H7 (cell line): Measurements from ENCODE around the gene RPS15. TPM values are rescaled to one million over a fixed set of nuclear protein-coding genes. Genes with fewer than 3 reads are reported as not detected.
A peak's percentile ranks its signal among the peaks of the same experiment; 100 is the strongest.

Experiments used
- DNase-seq: peaks from one replicate; pipeline ENCODE4 v3.0.0; 2012
- H3K27me3 ChIP-seq: 2 replicates; pipeline ENCODE4 v1.6.0; 2011; ENCODE audit warnings: mild to moderate bottlenecking, low read length; ENCODE audit not compliant: control insufficient read depth, insufficient read depth
- H3K36me3 ChIP-seq: replicated peaks from 2 replicates; pipeline ENCODE4 v1.5.1; 2011; ENCODE audit warnings: low read length; ENCODE audit not compliant: control insufficient read depth, insufficient read depth
- H3K4me3 ChIP-seq: 2 replicates; pipeline ENCODE4 v1.5.1; 2011; ENCODE audit warnings: low read depth, mild to moderate bottlenecking, control low read depth, low read length, moderate library complexity; ENCODE audit not compliant: insufficient read depth
- total RNA-seq: library from RNA; depleted of rRNA; stranded (reverse); fragments of >200 nt; shearing (Covaris generic); gene quantifications from 2 replicates; pipeline ENCODE4 v1.2.3, GENCODE V29; 2014

RPS15 gene
- total RNA-seq, 1 experiment from 2014 or later = 1,693 TPM

DNA sequence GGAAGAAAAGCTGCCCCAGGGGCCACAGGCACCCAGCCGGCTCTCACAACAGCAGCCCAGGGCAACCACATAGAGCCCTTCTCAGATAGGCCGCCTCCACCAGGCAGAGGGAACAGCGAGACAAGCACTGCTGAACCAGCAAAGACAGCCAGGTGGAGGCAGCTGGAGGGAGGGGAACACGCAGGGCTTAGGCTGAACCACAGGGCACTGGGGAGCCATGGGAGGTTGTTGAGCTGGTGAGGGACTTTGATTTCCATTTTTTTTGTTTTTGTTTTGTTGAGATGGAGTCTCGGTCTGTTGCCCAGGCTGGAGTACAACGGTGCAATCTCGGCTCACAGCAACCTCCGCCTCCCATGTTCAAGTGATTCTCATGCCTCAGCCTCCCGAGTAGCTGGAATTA lies 40.4 kb upstream of the RPS15 start:
- Histone ChIP-seq H3K36me3 (no peaks in the 10 kb centered on the region), H3K4me3 (no peak overlapping the region), H3K27me3 (peaks cover 4% of the 10 kb centered on the region; the same call in 1 of the 2 replicates)
- no peak for DNase-seq

DNA sequence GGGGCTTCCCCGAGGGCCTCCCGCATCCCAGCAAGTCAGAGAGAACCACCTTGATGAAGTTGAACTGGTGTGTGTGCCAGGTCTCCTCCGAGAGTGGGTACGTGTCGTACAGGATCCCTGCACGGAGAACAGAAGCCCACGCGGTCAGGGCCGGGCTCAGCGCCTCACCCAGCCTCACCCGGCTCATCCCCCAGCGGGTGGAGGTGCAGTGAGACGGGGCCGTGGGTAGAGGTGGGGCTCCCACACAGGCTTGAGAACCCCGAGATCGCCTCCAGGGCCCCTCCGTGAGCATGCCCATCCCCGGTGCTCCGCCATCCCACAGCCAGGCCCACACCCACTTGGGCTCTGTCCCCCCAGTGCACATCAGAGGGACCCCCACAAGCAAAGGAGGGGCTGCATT lies 39.1 kb upstream of the RPS15 start:
- H3K27me3 ChIP-seq = peaks cover 4% of the 10 kb centered on the region; the same call in 1 of the 2 replicates

DNA sequence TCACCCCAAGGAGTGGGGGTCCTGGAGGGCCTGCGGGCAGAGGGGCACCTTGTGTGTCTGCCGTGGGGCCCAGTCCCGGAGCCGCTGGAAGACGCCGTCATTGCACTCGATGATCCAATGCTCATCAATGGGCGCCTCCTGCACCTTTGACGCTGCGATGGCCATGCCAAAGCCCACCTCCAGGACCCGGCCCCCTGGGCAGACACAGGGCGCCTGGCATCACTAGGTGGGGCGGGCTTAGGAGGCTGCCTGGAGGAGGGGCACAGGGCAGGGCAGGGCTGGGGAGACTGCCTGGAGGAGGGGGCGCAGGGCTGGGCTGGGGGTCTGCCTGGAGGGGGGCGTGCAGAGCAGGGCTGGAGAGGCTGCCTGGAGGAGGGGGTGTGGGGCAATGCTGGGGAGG lies 38.5 kb upstream of the RPS15 start:
- H3K36me3 ChIP-seq = no peaks in the 10 kb centered on the region
- peaks cover 4% of the 10 kb centered on the region; the same call in 1 of the 2 replicates for H3K27me3 ChIP-seq
- H3K4me3 ChIP-seq = no peak overlapping the region
- DNase-seq = no peak

More for the DNA sequence above, 39.1 kb upstream of the RPS15 start:
- no peak for DNase-seq
- Histone ChIP-seq H3K4me3 (no peak overlapping the region), H3K36me3 (no peaks in the 10 kb centered on the region)

DNA sequence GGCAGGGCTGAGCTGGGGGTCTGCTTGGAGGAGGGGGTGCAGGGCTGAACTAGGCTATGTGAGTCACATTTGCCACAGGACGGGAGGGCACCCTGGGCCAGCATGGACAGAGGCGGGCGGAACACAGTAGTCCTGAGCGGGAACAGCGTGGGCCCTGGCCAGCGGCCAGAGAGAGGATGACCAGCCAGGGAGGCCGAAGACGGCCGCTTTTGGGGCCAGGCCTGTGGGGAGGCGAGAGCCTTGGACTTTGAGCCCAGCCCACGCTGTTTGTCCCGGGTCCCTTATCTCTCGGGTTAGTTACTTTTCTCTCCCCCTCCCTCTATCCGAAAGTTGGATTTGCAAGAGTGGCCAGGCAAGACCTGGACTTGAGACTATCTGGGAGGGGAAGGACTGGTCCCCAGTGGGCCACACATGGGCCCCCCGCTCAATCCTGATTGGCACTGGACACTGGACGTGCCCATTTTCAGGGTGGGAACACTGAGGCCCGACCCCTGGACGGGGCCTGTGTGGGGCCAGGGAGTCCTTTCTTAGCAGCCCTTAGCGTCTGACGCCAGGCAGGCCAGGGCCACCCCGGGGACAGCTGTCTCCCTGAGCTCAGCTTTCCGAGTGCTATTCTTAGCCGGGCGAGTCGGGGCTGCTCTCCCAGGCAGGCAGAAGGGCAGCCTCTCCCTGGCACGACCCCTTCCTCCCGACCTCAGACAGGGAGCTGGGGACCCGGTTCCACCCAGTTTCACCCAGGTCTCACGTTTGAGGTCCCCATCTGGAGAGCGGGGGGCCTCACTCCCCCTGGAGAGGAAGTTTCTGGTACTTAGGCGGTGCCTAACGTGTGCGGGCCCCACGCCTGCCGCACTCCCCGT lies 37.7 kb upstream of the RPS15 start:
- no peaks in the 10 kb centered on the region for H3K36me3 ChIP-seq
- peak; percentile 86 for DNase-seq
- peaks cover 4% of the 10 kb centered on the region; the same call in 1 of the 2 replicates for H3K27me3 ChIP-seq
- peak overlapping the region; percentile 82 for H3K4me3 ChIP-seq

DNA sequence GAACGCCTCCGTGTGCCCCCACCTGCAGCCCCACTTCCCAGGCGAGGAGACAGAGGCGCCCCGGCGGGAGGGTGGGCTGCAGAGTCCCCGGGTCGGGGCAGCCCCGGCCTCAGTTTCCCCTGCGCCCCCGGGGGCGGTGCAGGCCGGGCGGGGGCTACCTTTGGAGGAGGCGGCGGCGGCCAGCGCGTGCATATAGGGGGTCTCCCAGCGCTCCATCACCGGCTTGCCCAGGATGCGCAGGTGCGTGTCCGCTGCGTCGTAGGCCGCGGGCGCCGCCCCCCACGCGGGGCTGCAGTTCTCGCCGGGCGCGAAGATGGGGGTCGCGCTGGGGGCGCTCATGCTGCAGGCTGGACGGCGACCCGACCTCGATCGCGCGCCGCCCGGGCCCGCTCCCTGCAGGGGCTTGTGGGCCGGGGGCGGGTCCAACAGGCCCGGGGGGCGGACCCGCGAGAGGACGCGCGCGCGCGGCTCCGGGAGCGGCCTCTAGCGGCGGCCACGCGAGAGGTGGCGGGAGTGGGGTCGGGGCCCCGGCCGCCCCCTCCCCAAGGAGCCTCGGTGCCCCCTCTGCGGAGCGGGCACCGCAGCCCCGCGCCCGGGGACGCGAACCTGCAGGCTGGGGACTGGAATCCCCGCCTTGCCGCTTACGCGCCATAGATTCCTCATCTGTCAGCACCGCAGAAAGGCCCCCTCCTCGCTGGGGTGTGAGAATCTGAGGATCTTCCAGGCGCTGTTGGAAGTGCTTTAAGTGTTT lies 36.9 kb upstream of the RPS15 start, which contains the start of gene GAMT:
Gene GAMT, minus strand, starts transcription at position 405 of the 751 bp plus-strand sequence. Its CDS starts 66 bp downstream, at position 339.
- H3K36me3 ChIP-seq = no peaks in the 10 kb centered on the region
- peak within 1 kb of the TSS; percentile 82 for H3K4me3 ChIP-seq
- H3K27me3 ChIP-seq = peaks cover 4% of the 10 kb centered on the region; the same call in 1 of the 2 replicates
- DNase-seq = peak; percentile 96

DNA sequence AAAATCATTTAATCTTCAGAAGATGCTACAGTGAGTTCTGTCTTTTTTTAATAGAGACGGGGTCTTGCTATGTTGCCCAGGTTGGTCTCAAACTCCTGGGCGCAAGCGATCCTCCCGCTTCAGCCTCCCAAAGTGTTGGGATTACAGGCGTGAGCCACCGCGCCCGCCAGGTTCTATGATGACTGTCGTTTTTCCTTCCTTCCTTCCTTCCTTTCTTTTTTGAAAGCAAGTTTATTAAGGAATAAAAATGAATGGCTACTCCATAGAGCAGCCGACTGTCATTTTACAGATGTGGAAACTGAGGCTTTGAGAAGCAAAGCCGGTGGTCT lies 36.3 kb upstream of the RPS15 start:
- no peak for DNase-seq
- peak overlapping the region; percentile 82 for H3K4me3 ChIP-seq
- H3K36me3 ChIP-seq = no peaks in the 10 kb centered on the region
- peaks cover 4% of the 10 kb centered on the region; the same call in 1 of the 2 replicates for H3K27me3 ChIP-seq

DNA sequence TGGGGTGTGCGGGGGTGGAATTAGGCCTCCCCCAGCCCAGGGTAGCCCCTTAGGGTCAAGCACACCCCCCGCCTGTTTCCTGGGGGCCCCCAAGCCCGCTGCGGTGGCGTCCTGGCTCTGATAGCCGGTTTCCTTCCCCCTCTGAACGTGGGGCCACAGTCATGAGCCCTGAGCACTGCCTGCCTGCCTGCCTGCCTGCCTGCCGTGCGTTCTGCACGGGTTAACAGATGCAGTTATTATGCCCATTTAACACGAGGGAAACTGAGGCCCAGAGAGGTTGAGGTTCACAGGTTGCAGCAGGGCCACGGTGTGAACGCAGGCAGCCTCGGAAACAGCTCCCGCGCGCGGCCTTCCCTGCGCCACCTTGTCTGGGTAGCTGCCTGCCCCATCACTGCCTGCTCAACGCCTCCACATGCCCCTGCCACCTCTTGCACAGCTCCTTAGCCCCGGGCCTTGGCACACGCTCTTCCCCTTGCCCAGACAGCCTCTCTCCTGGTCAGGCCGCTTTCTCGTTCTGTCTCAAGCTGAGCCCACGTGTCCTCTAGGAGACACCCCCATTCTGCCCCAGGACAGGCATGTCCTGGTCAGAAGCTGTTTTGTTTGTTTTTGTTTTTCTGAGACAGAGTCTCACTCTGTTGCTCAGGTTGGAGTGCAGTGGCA lies 35.7 kb upstream of the RPS15 start:
- peaks cover 4% of the 10 kb centered on the region; the same call in 1 of the 2 replicates for H3K27me3 ChIP-seq
- no peaks in the 10 kb centered on the region for H3K36me3 ChIP-seq
- no peak for DNase-seq
- no peak overlapping the region for H3K4me3 ChIP-seq

DNA sequence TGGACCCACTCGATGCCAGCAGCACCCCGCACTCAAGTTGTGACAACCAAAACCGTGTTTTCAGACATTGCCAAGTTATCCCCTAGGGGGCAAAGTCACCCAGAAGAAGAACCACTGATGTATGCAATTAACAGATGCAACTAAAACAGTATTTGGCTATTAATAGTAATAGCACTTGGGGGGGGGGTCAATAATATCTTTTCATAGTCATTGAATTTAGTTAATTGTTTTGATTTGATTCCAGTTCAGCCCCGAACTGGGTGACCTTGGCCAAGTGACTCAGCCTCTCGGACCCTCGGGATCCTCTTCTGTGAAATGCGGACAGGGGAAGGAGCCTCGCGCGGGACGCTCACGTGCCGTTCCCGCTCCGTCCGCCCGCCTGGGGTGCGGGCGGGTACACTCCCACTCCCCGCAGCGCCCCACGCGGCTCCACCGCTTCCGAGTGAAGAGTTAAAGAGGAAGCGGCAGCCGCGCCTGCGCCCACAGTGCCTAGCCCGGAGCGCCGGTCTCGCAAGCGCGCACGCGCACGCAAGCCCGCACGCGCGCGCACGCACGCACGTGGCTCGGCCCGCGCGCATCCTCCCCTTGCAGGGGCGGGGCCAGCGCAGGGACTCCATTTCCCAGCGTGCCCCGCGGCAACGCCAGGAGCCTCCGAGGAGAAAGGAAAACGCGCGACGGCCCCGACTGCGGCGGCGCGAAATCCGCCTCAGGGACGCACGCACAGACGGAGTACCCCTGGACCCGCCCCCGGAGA lies 31.2 kb upstream of the RPS15 start:
- Histone ChIP-seq H3K36me3 (peaks cover 2% of the 10 kb centered on the region), H3K4me3 (peak overlapping the region; percentile 76), H3K27me3 (no peaks in the 10 kb centered on the region)
- DNase-seq = peak; percentile 100

DNA sequence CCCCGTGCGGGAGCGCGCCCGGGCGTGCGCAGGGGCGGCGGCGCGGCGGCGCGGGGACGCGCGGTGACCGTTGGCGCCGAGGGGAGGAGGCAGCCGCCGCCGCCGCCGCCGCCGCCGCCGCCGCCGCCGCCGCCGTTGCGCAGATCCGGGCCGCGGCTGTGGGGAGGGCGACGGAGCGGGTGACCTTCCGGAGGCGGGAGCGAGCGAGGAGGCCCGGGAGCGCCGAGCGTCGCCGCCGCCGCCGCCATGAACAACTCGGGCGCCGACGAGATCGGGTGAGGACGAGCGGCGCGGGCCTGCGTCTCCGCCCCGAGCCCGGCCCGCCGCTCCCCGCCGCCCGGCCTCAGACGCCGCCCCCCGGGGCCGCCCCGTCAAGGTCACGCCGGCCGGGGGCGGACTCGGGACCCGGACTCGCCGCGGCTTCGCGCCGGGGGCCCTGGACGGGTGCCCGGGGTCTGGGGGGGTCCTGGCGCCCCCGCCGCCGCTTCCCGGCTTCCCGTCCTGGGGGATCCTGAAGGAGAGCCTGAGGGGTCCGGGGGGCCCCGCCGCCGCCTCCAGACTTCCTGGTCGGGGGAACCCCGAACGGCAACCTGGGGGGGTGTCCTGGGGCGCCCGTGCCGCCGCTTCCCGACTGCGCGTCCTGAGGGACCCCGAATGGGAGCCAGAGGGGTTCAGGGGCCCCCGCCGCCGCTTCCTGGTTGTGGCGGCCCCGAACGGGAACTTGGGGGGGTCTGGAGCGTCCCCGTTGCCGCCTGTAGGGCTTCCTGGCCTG lies 30.5 kb upstream of the RPS15 start, which contains the start of gene DAZAP1:
Gene DAZAP1, plus strand, starts transcription at position 59 of the 772 bp plus-strand sequence. Its CDS starts 188 bp downstream, at position 247.
- H3K4me3 ChIP-seq = peak within 1 kb of the TSS; percentile 89
- no peaks in the 10 kb centered on the region for H3K27me3 ChIP-seq
- DNase-seq = no peak
- peaks cover 2% of the 10 kb centered on the region for H3K36me3 ChIP-seq

DNA sequence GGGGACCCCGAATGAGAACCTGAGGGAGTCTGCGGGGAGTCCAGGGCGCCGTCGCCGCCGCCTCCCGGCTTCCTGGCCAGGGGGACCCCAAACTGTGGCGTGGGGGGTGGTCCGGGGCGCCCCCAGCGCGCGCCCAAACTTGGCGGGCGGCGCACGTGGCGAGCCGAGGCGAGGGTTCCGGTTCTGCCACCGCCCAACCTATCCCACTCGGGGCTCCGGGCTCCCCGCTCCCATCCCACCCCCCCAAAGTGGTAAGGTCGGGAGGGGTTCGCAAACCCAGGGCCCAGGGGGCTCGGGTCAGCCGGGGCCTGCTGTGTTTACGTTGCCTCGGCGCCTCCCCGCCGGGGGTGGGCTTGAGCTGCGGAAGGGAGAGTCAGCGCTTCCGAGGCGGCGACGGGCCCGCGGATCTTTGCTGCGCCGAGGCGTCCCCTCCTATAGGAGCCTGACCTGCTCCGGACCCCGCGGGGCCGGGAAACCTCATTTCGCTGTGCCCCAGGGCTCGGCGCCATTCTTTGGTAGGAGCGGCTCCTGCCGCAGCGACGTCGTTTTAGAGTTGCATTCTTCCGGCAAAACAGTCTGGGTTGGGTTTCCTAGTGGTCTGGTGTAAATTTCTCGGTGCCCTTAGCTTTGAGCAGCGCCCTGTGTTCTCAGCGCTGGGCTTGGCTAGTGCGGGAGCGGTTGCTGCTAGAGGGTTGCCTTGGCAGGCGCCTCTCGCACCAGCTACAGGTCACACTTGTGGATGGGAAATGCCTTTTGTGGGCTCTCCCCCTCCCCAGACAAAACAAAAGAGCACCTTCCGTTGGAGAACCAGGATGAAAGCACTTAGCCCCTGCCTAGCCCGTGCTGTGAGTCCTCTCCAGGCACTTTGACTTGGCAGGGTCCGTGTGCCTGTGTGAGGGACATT lies 29.6 kb upstream of the RPS15 start:
- peak; percentile 83 for DNase-seq
- H3K27me3 ChIP-seq = no peaks in the 10 kb centered on the region
- H3K36me3 ChIP-seq = peaks cover 2% of the 10 kb centered on the region
- H3K4me3 ChIP-seq = peak overlapping the region; percentile 89

DNA sequence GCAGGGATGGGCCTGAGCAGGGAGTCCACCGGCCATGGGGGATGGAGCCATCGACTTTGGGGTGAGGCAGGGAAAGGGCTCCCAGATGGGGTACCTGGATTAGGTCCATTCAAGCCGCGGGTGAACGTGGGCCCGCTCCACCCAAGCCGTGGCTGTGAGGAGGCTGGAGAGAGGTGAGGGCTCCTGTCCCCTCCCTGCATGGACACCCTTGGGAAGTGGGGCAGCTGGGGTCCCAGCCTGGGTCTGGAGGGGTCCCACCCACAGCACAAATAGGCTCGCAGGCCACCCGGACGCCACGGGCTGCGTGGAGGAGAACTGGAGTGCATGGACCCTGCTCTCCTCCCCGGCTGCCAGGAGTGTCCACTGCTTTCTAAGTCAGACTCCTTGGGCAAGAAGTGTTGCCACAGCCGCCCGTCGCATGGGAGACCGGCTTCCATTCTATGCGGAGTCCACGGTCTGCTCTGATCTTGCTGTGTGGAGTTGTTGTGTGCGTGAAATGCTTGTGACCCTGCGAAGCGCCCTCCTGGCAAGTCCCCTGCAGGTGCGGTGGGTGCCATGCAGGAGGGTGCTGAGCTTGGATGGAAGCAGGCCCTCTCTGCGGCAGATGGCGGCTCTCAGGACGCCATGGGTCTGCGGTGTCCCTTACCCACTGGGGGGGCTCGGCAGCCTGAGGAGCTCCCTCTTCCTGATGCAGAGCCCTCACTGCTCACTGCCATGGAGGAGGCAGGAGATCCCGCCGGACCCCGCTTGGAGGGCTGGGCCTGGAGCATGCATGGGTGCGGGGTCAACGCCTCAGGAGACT lies 28.8 kb upstream of the RPS15 start:
- peaks cover 2% of the 10 kb centered on the region for H3K36me3 ChIP-seq
- H3K27me3 ChIP-seq = no peaks in the 10 kb centered on the region
- no peak for DNase-seq
- peak overlapping the region; percentile 89 for H3K4me3 ChIP-seq
